HepG2 (cell line): ENCODE data around the gene C1RL. TPM values are rescaled to one million over a fixed set of nuclear protein-coding genes. Genes with fewer than 3 reads are reported as not detected.

Experiments
- BCL3 ChIP-seq: sonication (generic); formaldehyde crosslinking; IDR thresholded peaks from 2 replicates; pipeline ENCODE4 v1.5.1; 2020; ENCODE audit warnings: mild to moderate bottlenecking, missing genetic modification reagents, moderate library complexity
- BRCA1 ChIP-seq: sonication (generic); formaldehyde crosslinking; IDR thresholded peaks from 2 replicates; pipeline ENCODE4 v1.4.0; 2020; ENCODE audit warnings: missing genetic modification reagents
- DRAP1 ChIP-seq: IDR thresholded peaks from 2 replicates; pipeline ENCODE4 v1.6.1; 2016; ENCODE audit warnings: missing genetic modification reagents, missing compliant biosample characterization
- HINFP ChIP-seq: sonication (generic); formaldehyde crosslinking; IDR thresholded peaks from 2 replicates; pipeline ENCODE4 v1.4.0; 2020; ENCODE audit warnings: low read depth, mild to moderate bottlenecking, missing genetic modification reagents
- HNF1A ChIP-seq, 2 experiments: sonication (generic) in 1 of 2; formaldehyde crosslinking in 1 of 2; IDR thresholded peaks; 2 replicates each; pipeline versions ENCODE4 v1.4.0 to v1.6.1; 2016 to 2020; ENCODE audit warnings: borderline replicate concordance in 1 of 2, low read depth in 1 of 2, mild to moderate bottlenecking in 1 of 2, missing genetic modification reagents in 1 of 2
- HNF4A ChIP-seq: sonication (generic); formaldehyde crosslinking; IDR thresholded peaks from 2 replicates; pipeline ENCODE4 v1.4.0; 2020; ENCODE audit warnings: missing genetic modification reagents
- HNF4G ChIP-seq, 2 experiments: sonication (generic) in 1 of 2; formaldehyde crosslinking in 1 of 2; IDR thresholded peaks; 2 replicates each; pipeline versions ENCODE4 v1.4.0 to v1.6.1; 2011 to 2020; ENCODE audit warnings: borderline replicate concordance in 2 of 2, low read depth in 2 of 2, mild to moderate bottlenecking in 2 of 2, low read length in 1 of 2, missing genetic modification reagents in 1 of 2, moderate library complexity in 1 of 2
- KAT8 ChIP-seq: IDR thresholded peaks from 2 replicates; pipeline ENCODE4 v1.6.1; 2016; ENCODE audit warnings: missing genetic modification reagents, missing compliant biosample characterization
- KLF16 ChIP-seq, 2 experiments: sonication (generic) in 1 of 2; formaldehyde crosslinking in 1 of 2; IDR thresholded peaks; 2 replicates each; pipeline versions ENCODE4 v1.6.1 to v1.8.0; 2016 to 2023; ENCODE audit warnings: missing genetic modification reagents in 2 of 2, missing compliant biosample characterization in 1 of 2
- MXI1 ChIP-seq: IDR thresholded peaks from 3 replicates; pipeline ENCODE4 v1.6.1; 2012; ENCODE audit warnings: low read depth, low read length, inconsistent platforms, borderline replicate concordance
- SNAPC2 ChIP-seq: sonication (generic); formaldehyde crosslinking; IDR thresholded peaks from 2 replicates; pipeline ENCODE4 v1.8.1; 2022; ENCODE audit warnings: mild to moderate bottlenecking, missing genetic modification reagents
- TSC22D2 ChIP-seq: sonication (generic); formaldehyde crosslinking; IDR thresholded peaks from 2 replicates; pipeline ENCODE4 v1.5.1; 2020; ENCODE audit warnings: missing genetic modification reagents, mild to moderate bottlenecking, borderline replicate concordance
- ZBED4 ChIP-seq: sonication (generic); formaldehyde crosslinking; IDR thresholded peaks from 2 replicates; pipeline ENCODE4 v1.4.0; 2020; ENCODE audit warnings: missing genetic modification reagents, borderline replicate concordance
- ZNF576 ChIP-seq: sonication (generic); formaldehyde crosslinking; IDR thresholded peaks from 2 replicates; pipeline ENCODE4 v1.4.0; 2020; ENCODE audit warnings: mild to moderate bottlenecking, missing genetic modification reagents
- polyA plus RNA-seq, 8 experiments: library from polyadenylated mRNA; depleted of rRNA in 3 of 8; stranded (reverse) in 7 of 8; unstranded in 1 of 8; fragments of >200 nt; fragmentation: Illumina TruSeq in 4 of 8; extraction: Trizol in 4 of 8; gene quantifications; 2 replicates each; pipeline versions ENCODE4 v1.2.1 to v1.2.3, GENCODE V29; 2011 to 2016; ENCODE audit warnings: low read depth in 4 of 8, missing spikeins in 1 of 8, mixed read lengths in 1 of 8; ENCODE audit not compliant: insufficient read depth in 1 of 8
- total RNA-seq, 5 experiments: library from RNA; depleted of rRNA; stranded (reverse); fragments of >200 nt; fragmentation: Illumina TruSeq; extraction: Trizol; gene quantifications; 2 replicates each; pipeline ENCODE4 v1.2.3, GENCODE V29; 2016; ENCODE audit warnings: low read depth in 1 of 5

The C1RL gene
- total and polyA plus RNA-seq, 2 of the 13 experiments (the other 11 are each of a cell fraction or from before 2014, with no cell fraction given), result 28.9 to 53.1 TPM

GRCh38 chr12:7128681-7129286, 19.8 kb upstream of the C1RL start, which contains the start of gene RBP5 (continued):
- TF ChIP-seq SNAPC2 (CRISPR knock-in tag) (no peak), BCL3 (CRISPR knock-in tag) (0 out of 2 replicates have a peak, but pooled peaks have one; percentile 22), ZBED4 (CRISPR knock-in tag) (no peak), HNF4G (IDR thresholded peaks at IDR 0.05; ENCODE audit: borderline replicate concordance, low read depth, low read length) (no peak), HNF4G (CRISPR knock-in tag; IDR thresholded peaks at IDR 0.05; ENCODE audit: borderline replicate concordance, low read depth) (0 out of 2 replicates have a peak, but pooled peaks have one; percentile 61), TSC22D2 (CRISPR knock-in tag) (no peak), KAT8 (CRISPR knock-in tag) (no peak), ZNF576 (CRISPR knock-in tag) (no peak), KLF16 (CRISPR knock-in tag; IDR thresholded peaks at IDR 0.05) (no peak), HNF1A (IDR thresholded peaks at IDR 0.05; ENCODE audit: low read depth) (no peak), HNF1A (CRISPR knock-in tag; IDR thresholded peaks at IDR 0.05; ENCODE audit: borderline replicate concordance) (no peak), HNF4A (CRISPR knock-in tag) (no peak; the same call in none of the 2 replicates), BRCA1 (no peak), MXI1 (no peak), HINFP (CRISPR knock-in tag) (no peak), DRAP1 (CRISPR knock-in tag) (0 out of 2 replicates have a peak, but pooled peaks have one; percentile 7)
